Neuron (in vitro differentiated cells): ENCODE results near the gene DSCAML1.
"Not testable (repeated sequence)": the region's sequence is repeated elsewhere in the genome, so short reads cannot be mapped to it uniquely, and the experiment has no call there.

Source experiments
- H2AFZ ChIP-seq: one replicate; pipeline ENCODE4 v1.6.1; 2013; ENCODE audit warnings: low read depth, mild to moderate bottlenecking, inconsistent platforms, low read length, moderate library complexity
- H3K27me3 ChIP-seq: one replicate; pipeline ENCODE4 v1.6.1; 2013; ENCODE audit warnings: low read length; ENCODE audit not compliant: insufficient read depth
- H3K36me3 ChIP-seq: one replicate; pipeline ENCODE4 v1.6.1; 2013; ENCODE audit warnings: low read length; ENCODE audit not compliant: insufficient read depth
- H3K4me1 ChIP-seq: one replicate; pipeline ENCODE4 v1.6.1; 2013; ENCODE audit warnings: low read length; ENCODE audit not compliant: insufficient read depth
- H3K4me3 ChIP-seq: 2 replicates; pipeline ENCODE4 v1.5.1; 2013; ENCODE audit warnings: mild to moderate bottlenecking, low read length, moderate library complexity
- H3K9me3 ChIP-seq: one replicate; pipeline ENCODE4 v1.6.1; 2013; ENCODE audit warnings: low read length

DSCAML1 gene

GRCh38 chr11:117766026-117766425 is 31.0 kb downstream of the DSCAML1 start:
- H3K4me3 ChIP-seq: no peak overlapping the region
- no peak overlapping the region for H2AFZ ChIP-seq
- peaks cover 11% of the 10 kb centered on the region for H3K27me3 ChIP-seq
- H3K36me3 ChIP-seq: no peaks in the 10 kb centered on the region
- H3K9me3 ChIP-seq: no peaks in the 10 kb centered on the region
- no peaks in the 10 kb centered on the region for H3K4me1 ChIP-seq

GRCh38 chr11:117765068-117765467 is 31.9 kb downstream of the DSCAML1 start:
- Histone ChIP-seq H3K36me3 (no peaks in the 10 kb centered on the region), H2AFZ (no peak overlapping the region), H3K4me3 (no peak overlapping the region), H3K9me3 (no peaks in the 10 kb centered on the region), H3K4me1 (no peaks in the 10 kb centered on the region), H3K27me3 (peaks cover 9% of the 10 kb centered on the region)

- H3K4me1 ChIP-seq, H3K9me3 ChIP-seq, H3K36me3 ChIP-seq, H3K4me3 ChIP-seq, H2AFZ ChIP-seq, H3K27me3 ChIP-seq: not testable (repeated sequence)
Observed at GRCh38 chr11:117763465-117763864, 33.6 kb downstream of the DSCAML1 start.

- H3K36me3 ChIP-seq: no peaks in the 10 kb centered on the region
- peaks cover 9% of the 10 kb centered on the region for H3K27me3 ChIP-seq
- no peak overlapping the region for H3K4me3 ChIP-seq
- no peaks in the 10 kb centered on the region for H3K9me3 ChIP-seq
- no peaks in the 10 kb centered on the region for H3K4me1 ChIP-seq
- H2AFZ ChIP-seq: no peak overlapping the region
Observed at GRCh38 chr11:117761993-117762392, 35.0 kb downstream of the DSCAML1 start.

- H3K9me3 ChIP-seq: no peaks in the 10 kb centered on the region
- H3K27me3 ChIP-seq: peaks cover 6% of the 10 kb centered on the region
- no peak overlapping the region for H3K4me3 ChIP-seq
- no peak overlapping the region for H2AFZ ChIP-seq
- H3K36me3 ChIP-seq: no peaks in the 10 kb centered on the region
- no peaks in the 10 kb centered on the region for H3K4me1 ChIP-seq
Observed at GRCh38 chr11:117759305-117759704, 37.7 kb downstream of the DSCAML1 start.

- Histone ChIP-seq H3K36me3 (no peaks in the 10 kb centered on the region), H3K27me3 (peaks cover 14% of the 10 kb centered on the region), H3K9me3 (no peaks in the 10 kb centered on the region), H2AFZ (no peak overlapping the region), H3K4me1 (no peaks in the 10 kb centered on the region), H3K4me3 (no peak overlapping the region)
Observed at GRCh38 chr11:117754030-117754429, 43.0 kb downstream of the DSCAML1 start.

GRCh38 chr11:117752721-117753237 is 44.2 kb downstream of the DSCAML1 start:
- Histone ChIP-seq H2AFZ (no peak overlapping the region), H3K36me3 (no peaks in the 10 kb centered on the region), H3K4me1 (no peaks in the 10 kb centered on the region), H3K27me3 (peaks cover 14% of the 10 kb centered on the region), H3K4me3 (no peak overlapping the region), H3K9me3 (no peaks in the 10 kb centered on the region)

GRCh38 chr11:117752071-117752470 is 44.9 kb downstream of the DSCAML1 start:
- Histone ChIP-seq H3K4me1 (no peaks in the 10 kb centered on the region), H3K27me3 (peaks cover 14% of the 10 kb centered on the region), H3K9me3 (no peaks in the 10 kb centered on the region), H3K36me3 (no peaks in the 10 kb centered on the region), H2AFZ (no peak overlapping the region), H3K4me3 (no peak overlapping the region)

GRCh38 chr11:117750916-117751662 is 45.9 kb downstream of the DSCAML1 start:
- Histone ChIP-seq H3K27me3 (peaks cover 14% of the 10 kb centered on the region), H3K4me3 (no peak overlapping the region), H2AFZ (no peak overlapping the region), H3K9me3 (no peaks in the 10 kb centered on the region), H3K36me3 (no peaks in the 10 kb centered on the region), H3K4me1 (no peaks in the 10 kb centered on the region)

GRCh38 chr11:117750357-117750756 is 46.7 kb downstream of the DSCAML1 start:
- H3K4me3 ChIP-seq: no peak overlapping the region
- H3K27me3 ChIP-seq: peaks cover 14% of the 10 kb centered on the region

GRCh38 chr11:117749541-117749910 is 47.5 kb downstream of the DSCAML1 start:
- Histone ChIP-seq H3K27me3 (peaks cover 10% of the 10 kb centered on the region), H3K36me3 (no peaks in the 10 kb centered on the region), H3K4me1 (peaks cover 3% of the 10 kb centered on the region), H3K4me3 (no peak overlapping the region), H3K9me3 (no peaks in the 10 kb centered on the region), H2AFZ (no peak overlapping the region)

More at GRCh38 chr11:117750357-117750756, 46.7 kb downstream of the DSCAML1 start:
- Histone ChIP-seq H2AFZ (no peak overlapping the region), H3K4me1 (no peaks in the 10 kb centered on the region), H3K36me3 (no peaks in the 10 kb centered on the region), H3K9me3 (no peaks in the 10 kb centered on the region)

- Histone ChIP-seq H3K4me1 (peaks cover 4% of the 10 kb centered on the region), H3K36me3 (no peaks in the 10 kb centered on the region), H2AFZ (no peak overlapping the region), H3K4me3 (no peak overlapping the region), H3K27me3 (peaks cover 6% of the 10 kb centered on the region), H3K9me3 (no peaks in the 10 kb centered on the region)
Observed at GRCh38 chr11:117748771-117749540, 48.1 kb downstream of the DSCAML1 start.

GRCh38 chr11:117747892-117748291 is 49.1 kb downstream of the DSCAML1 start:
- no peak overlapping the region for H3K4me3 ChIP-seq

More at GRCh38 chr11:117747892-117748291, 49.1 kb downstream of the DSCAML1 start:
- H2AFZ ChIP-seq: no peak overlapping the region
- H3K9me3 ChIP-seq: no peaks in the 10 kb centered on the region
- no peaks in the 10 kb centered on the region for H3K27me3 ChIP-seq
- peaks cover 4% of the 10 kb centered on the region for H3K4me1 ChIP-seq
- no peaks in the 10 kb centered on the region for H3K36me3 ChIP-seq
